ENCODE data around the gene USP6NL.

The USP6NL gene

DNA sequence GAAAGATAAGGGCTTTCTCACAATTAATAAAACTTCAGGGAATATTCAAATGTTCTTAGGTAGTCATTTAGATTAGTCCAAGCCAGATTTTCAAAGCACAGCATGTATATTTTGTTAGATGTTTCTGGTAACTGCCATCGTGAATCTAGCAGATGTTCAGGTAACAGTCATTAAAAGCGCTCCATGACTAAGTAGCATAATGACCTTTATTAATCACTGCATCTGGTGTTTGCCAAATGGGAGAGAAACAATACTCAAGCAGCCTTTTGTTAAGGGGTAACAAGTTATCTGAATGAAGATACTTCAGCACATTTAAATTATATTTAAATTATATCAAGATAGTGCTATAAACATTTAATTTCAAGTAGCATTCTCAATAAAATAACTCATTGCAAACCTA, 47.5 kb downstream of the USP6NL start:
- no peaks in the 10 kb centered on the region for H3K27me3 ChIP-seq (ENCODE audit: insufficient read depth, poor library complexity, severe bottlenecking)
- no peak for TF ChIP-seq SPI1 (IDR thresholded peaks at IDR 0.05; ENCODE audit: borderline replicate concordance, low read depth)
- no peak for TF ChIP-seq GABPA (IDR thresholded peaks at IDR 0.05; ENCODE audit: low read depth)
- TF ChIP-seq, protein P1, sequence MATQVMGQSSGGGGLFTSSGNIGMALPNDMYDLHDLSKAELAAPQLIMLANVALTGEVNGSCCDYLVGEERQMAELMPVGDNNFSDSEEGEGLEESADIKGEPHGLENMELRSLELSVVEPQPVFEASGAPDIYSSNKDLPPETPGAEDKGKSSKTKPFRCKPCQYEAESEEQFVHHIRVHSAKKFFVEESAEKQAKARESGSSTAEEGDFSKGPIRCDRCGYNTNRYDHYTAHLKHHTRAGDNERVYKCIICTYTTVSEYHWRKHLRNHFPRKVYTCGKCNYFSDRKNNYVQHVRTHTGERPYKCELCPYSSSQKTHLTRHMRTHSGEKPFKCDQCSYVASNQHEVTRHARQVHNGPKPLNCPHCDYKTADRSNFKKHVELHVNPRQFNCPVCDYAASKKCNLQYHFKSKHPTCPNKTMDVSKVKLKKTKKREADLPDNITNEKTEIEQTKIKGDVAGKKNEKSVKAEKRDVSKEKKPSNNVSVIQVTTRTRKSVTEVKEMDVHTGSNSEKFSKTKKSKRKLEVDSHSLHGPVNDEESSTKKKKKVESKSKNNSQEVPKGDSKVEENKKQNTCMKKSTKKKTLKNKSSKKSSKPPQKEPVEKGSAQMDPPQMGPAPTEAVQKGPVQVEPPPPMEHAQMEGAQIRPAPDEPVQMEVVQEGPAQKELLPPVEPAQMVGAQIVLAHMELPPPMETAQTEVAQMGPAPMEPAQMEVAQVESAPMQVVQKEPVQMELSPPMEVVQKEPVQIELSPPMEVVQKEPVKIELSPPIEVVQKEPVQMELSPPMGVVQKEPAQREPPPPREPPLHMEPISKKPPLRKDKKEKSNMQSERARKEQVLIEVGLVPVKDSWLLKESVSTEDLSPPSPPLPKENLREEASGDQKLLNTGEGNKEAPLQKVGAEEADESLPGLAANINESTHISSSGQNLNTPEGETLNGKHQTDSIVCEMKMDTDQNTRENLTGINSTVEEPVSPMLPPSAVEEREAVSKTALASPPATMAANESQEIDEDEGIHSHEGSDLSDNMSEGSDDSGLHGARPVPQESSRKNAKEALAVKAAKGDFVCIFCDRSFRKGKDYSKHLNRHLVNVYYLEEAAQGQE (IDR thresholded peaks at IDR 0.05; ENCODE audit: insufficient replicate concordance, low read depth): no peak
- TF ChIP-seq POLR2AphosphoS5 (IDR thresholded peaks at IDR 0.05; ENCODE audit: low read depth): no peak
- TF ChIP-seq, protein P2, sequence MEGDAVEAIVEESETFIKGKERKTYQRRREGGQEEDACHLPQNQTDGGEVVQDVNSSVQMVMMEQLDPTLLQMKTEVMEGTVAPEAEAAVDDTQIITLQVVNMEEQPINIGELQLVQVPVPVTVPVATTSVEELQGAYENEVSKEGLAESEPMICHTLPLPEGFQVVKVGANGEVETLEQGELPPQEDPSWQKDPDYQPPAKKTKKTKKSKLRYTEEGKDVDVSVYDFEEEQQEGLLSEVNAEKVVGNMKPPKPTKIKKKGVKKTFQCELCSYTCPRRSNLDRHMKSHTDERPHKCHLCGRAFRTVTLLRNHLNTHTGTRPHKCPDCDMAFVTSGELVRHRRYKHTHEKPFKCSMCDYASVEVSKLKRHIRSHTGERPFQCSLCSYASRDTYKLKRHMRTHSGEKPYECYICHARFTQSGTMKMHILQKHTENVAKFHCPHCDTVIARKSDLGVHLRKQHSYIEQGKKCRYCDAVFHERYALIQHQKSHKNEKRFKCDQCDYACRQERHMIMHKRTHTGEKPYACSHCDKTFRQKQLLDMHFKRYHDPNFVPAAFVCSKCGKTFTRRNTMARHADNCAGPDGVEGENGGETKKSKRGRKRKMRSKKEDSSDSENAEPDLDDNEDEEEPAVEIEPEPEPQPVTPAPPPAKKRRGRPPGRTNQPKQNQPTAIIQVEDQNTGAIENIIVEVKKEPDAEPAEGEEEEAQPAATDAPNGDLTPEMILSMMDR (IDR thresholded peaks at IDR 0.05; ENCODE audit: insufficient read depth, low read length): no peak
- no peak for DNase-seq (ENCODE audit: low read depth in 1 of 2, low spot score in 1 of 2)
- H3K27ac ChIP-seq (replicated peaks): no peak overlapping the region
- no peak overlapping the region for H3K4me3 ChIP-seq (replicated peaks; ENCODE audit: insufficient read depth, low read length)

- DNase-seq (ENCODE audit: low read depth in 1 of 2, low spot score in 1 of 2): no peak
- Histone ChIP-seq H3K27me3 (ENCODE audit: insufficient read depth, poor library complexity, severe bottlenecking) (no peaks in the 10 kb centered on the region), H3K4me3 (replicated peaks; ENCODE audit: insufficient read depth, low read length) (no peak overlapping the region), H3K27ac (replicated peaks) (no peak overlapping the region)
- TF ChIP-seq, protein P2 (IDR thresholded peaks at IDR 0.05; ENCODE audit: insufficient read depth, low read length): no peak
- TF ChIP-seq SPI1 (IDR thresholded peaks at IDR 0.05; ENCODE audit: borderline replicate concordance, low read depth): no peak
- no peak for TF ChIP-seq POLR2AphosphoS5 (IDR thresholded peaks at IDR 0.05; ENCODE audit: low read depth)
- TF ChIP-seq GABPA (IDR thresholded peaks at IDR 0.05; ENCODE audit: low read depth): no peak
- TF ChIP-seq, protein P1 (IDR thresholded peaks at IDR 0.05; ENCODE audit: insufficient replicate concordance, low read depth): no peak
Observed at GRCh38 chr10:11562888-11563287, 48.6 kb downstream of the USP6NL start.

DNA sequence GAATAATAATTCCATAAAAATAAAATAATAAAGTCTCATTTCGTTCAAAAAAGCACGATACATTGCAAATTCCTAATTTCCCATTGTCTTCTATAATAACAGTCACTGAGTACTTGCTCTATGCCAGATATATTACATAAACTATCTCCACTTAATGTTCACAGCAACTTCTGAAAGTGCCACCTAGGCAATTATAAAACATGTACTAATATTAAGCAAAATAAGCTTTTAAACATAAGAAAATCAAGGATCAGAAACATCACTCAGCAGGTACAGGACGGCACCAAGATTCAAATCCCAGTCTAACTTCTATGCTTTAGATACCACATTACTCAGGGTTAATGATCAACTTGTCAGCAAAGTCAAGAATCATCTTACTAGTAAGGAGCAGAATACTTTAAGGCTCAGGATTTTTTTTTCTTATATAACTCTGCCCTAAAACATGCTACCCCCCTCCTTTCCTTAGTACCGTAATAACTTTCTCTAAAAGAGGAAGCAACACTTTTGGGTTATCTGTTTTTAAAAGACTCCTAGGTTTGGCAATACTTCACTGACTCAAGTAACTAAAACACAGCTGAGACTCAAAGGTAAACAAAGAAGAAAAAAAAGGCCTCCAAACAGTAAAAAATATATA, 51.3 kb downstream of the USP6NL start:
- H3K27me3 ChIP-seq (ENCODE audit: insufficient read depth, poor library complexity, severe bottlenecking): no peaks in the 10 kb centered on the region
- no peak overlapping the region; the same call in 1 of the 2 replicates for H3K27ac ChIP-seq (replicated peaks)
- H3K4me3 ChIP-seq (replicated peaks; ENCODE audit: insufficient read depth, low read length): no peak overlapping the region
- TF ChIP-seq, protein P2 (IDR thresholded peaks at IDR 0.05; ENCODE audit: insufficient read depth, low read length): no peak
- DNase-seq (ENCODE audit: low read depth in 1 of 2, low spot score in 1 of 2): peak in 1 of 2 experiments; percentile 2

DNA sequence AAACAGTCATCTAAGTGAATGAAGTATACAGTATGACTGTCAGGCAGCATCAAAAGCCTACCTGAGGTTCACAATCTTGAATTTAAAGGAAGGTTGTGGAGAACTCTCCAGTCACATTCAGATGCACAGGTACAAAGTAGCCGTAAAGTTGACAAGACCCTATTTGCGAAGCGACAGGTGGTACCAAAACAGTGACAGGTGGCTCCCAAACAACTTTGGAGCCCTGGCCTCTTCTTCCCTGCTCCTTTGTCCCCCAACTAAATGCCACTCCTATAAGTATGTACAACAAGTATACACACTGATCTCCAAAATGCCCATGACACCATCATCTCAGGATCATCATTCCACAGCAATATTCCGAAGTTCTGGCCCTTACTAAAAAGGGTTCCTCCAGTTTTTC, 53.5 kb downstream of the USP6NL start:
- no peak overlapping the region for H3K4me3 ChIP-seq (replicated peaks; ENCODE audit: insufficient read depth, low read length)
- TF ChIP-seq SPI1 (IDR thresholded peaks at IDR 0.05; ENCODE audit: borderline replicate concordance, low read depth) (no peak), GABPA (IDR thresholded peaks at IDR 0.05; ENCODE audit: low read depth) (no peak), POLR2AphosphoS5 (IDR thresholded peaks at IDR 0.05; ENCODE audit: low read depth) (no peak)
- TF ChIP-seq, protein P2 (IDR thresholded peaks at IDR 0.05; ENCODE audit: insufficient read depth, low read length): no peak
- TF ChIP-seq, protein P1 (IDR thresholded peaks at IDR 0.05; ENCODE audit: insufficient replicate concordance, low read depth): no peak
- H3K27ac ChIP-seq (replicated peaks): no peak overlapping the region
- no peak for DNase-seq (ENCODE audit: low read depth in 1 of 2, low spot score in 1 of 2)
- H3K27me3 ChIP-seq (ENCODE audit: insufficient read depth, poor library complexity, severe bottlenecking): no peaks in the 10 kb centered on the region

Measured in HL-60 (cell line).